Measurements from ENCODE around the gene ALMS1. TPM values are rescaled to one million over a fixed set of nuclear protein-coding genes. Genes with fewer than 3 reads are reported as not detected.

The ALMS1 gene
- total RNA-seq, 1 experiment from 2014 or later, result 37.3 TPM

DNA sequence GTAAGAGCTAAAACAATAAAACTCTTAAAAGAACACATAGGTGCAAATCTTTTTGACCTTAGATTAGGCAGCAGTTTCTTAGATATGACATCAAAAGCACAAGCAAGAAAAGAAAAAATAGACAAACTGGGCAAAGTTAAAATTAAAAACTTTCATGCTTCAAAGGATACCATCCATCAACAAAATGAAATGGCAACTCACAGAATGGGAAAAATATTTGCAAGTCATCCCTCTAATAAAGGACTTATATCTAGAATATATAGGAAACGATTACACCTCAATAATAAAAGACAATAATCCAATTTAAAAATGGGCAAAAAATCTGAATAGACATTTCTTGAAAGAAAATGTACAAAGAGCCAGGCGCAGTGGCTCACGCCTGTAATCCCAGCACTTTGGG is 29.5 kb upstream of the ALMS1 start:
- POLR2A ChIA-PET (ENCODE audit: low non-redundant PET), result no interaction called here
- DNase-seq (ENCODE audit: low spot score), result no peak

GRCh38 chr2:73359915-73360697 is 25.5 kb upstream of the ALMS1 start:
- Histone ChIP-seq H3K9me3 (ENCODE audit: low read depth, low read length, poor library complexity, severe bottlenecking) (no peaks in the 10 kb centered on the region), H3K27me3 (replicated peaks; ENCODE audit: insufficient read depth, low read depth, low read length, poor library complexity) (no peaks in the 10 kb centered on the region), H3K4me3 (ENCODE audit: low read depth, low read length, poor library complexity, severe bottlenecking) (no peak overlapping the region), H3K27ac (ENCODE audit: low read depth, low read length, poor library complexity, severe bottlenecking) (no peak overlapping the region), H3K36me3 (ENCODE audit: insufficient read depth, low read length, poor library complexity, severe bottlenecking) (no peaks in the 10 kb centered on the region), H3K4me1 (ENCODE audit: insufficient read depth, low read length, poor library complexity, severe bottlenecking) (no peaks in the 10 kb centered on the region)
- no TSS peak for BruUV-seq (replicated peaks)
- peak; percentile 42 for DNase-seq (ENCODE audit: low spot score)
- intact Hi-C loops (cut with micrococcal nuclease; ENCODE audit: unreplicated experiment), result no loop called here
- CTCF ChIA-PET, result interaction anchor here (0.9 to 1.4 kb wide), 3 partner anchors 9 to 68 kb away, joined by 4 read pairs; partner anchors contain the start of gene ALMS1
- TF ChIP-seq EZH2 (IDR thresholded peaks at IDR 0.05; ENCODE audit: borderline replicate concordance, low read depth, low read length, poor library complexity, severe bottlenecking) (no peak), CTCF (conservative IDR thresholded peaks at IDR 0.05; ENCODE audit: low read depth, low read length) (peak; percentile 69)
- POLR2A ChIA-PET (ENCODE audit: low non-redundant PET), result interaction anchor here (0.6 kb wide), 1 partner anchor 44 kb away, joined by 3 read pairs; no protein-coding TSS in a partner anchor

More for the DNA sequence above, 29.5 kb upstream of the ALMS1 start:
- CTCF ChIA-PET, result no interaction called here
- Histone ChIP-seq H3K27ac (ENCODE audit: low read depth, low read length, poor library complexity, severe bottlenecking) (peak overlapping the region; percentile 24), H3K4me1 (ENCODE audit: insufficient read depth, low read length, poor library complexity, severe bottlenecking) (no peaks in the 10 kb centered on the region), H3K9me3 (ENCODE audit: low read depth, low read length, poor library complexity, severe bottlenecking) (no peaks in the 10 kb centered on the region), H3K36me3 (ENCODE audit: insufficient read depth, low read length, poor library complexity, severe bottlenecking) (no peaks in the 10 kb centered on the region), H3K4me3 (ENCODE audit: low read depth, low read length, poor library complexity, severe bottlenecking) (no peak overlapping the region), H3K27me3 (replicated peaks; ENCODE audit: insufficient read depth, low read depth, low read length, poor library complexity) (no peaks in the 10 kb centered on the region)
- TF ChIP-seq EZH2 (IDR thresholded peaks at IDR 0.05; ENCODE audit: borderline replicate concordance, low read depth, low read length, poor library complexity, severe bottlenecking), result no peak
- TF ChIP-seq CTCF (conservative IDR thresholded peaks at IDR 0.05; ENCODE audit: low read depth, low read length), result no peak
- intact Hi-C loops (cut with micrococcal nuclease; ENCODE audit: unreplicated experiment), result no loop called here
- no TSS peak for BruUV-seq (replicated peaks)

GRCh38 chr2:73366060-73366459 is 19.6 kb upstream of the ALMS1 start:
- CTCF ChIA-PET, result no interaction called here
- intact Hi-C loops (cut with micrococcal nuclease; ENCODE audit: unreplicated experiment), result no loop called here
- no TSS peak for BruUV-seq (replicated peaks)

More at GRCh38 chr2:73366060-73366459, 19.6 kb upstream of the ALMS1 start:
- POLR2A ChIA-PET (ENCODE audit: low non-redundant PET), result no interaction called here
- DNase-seq (ENCODE audit: low spot score), result no peak
- H3K9me3 ChIP-seq (ENCODE audit: low read depth, low read length, poor library complexity, severe bottlenecking), result no peaks in the 10 kb centered on the region
- no peak overlapping the region for H3K27ac ChIP-seq (ENCODE audit: low read depth, low read length, poor library complexity, severe bottlenecking)
- no peak overlapping the region for H3K4me3 ChIP-seq (ENCODE audit: low read depth, low read length, poor library complexity, severe bottlenecking)
- H3K4me1 ChIP-seq (ENCODE audit: insufficient read depth, low read length, poor library complexity, severe bottlenecking), result no peaks in the 10 kb centered on the region
- TF ChIP-seq EZH2 (IDR thresholded peaks at IDR 0.05; ENCODE audit: borderline replicate concordance, low read depth, low read length, poor library complexity, severe bottlenecking), result no peak
- no peak for TF ChIP-seq CTCF (conservative IDR thresholded peaks at IDR 0.05; ENCODE audit: low read depth, low read length)
- H3K36me3 ChIP-seq (ENCODE audit: insufficient read depth, low read length, poor library complexity, severe bottlenecking), result no peaks in the 10 kb centered on the region
- no peaks in the 10 kb centered on the region for H3K27me3 ChIP-seq (replicated peaks; ENCODE audit: insufficient read depth, low read depth, low read length, poor library complexity)
